SU-DHL-6 (cell line): ENCODE data around the gene L3HYPDH.

Experiments
- H2AFZ ChIP-seq: fragments of 200-600 bp; sonication (generic); 2 replicates; pipeline ENCODE4 v1.6.1; 2014; ENCODE audit warnings: low read depth, mild to moderate bottlenecking, moderate library complexity, mixed read lengths, antibody characterized with exemption, low read length; ENCODE audit not compliant: severe bottlenecking
- H3F3A ChIP-seq: fragments of 200-600 bp; shearing (Covaris generic); 2 replicates; pipeline ENCODE4 v1.6.0; 2016; ENCODE audit warnings: antibody characterized with exemption, mild to moderate bottlenecking; ENCODE audit not compliant: insufficient read depth
- H3K27ac ChIP-seq: fragments of 200-600 bp; sonication (generic); 2 replicates; pipeline ENCODE4 v1.5.1; 2016; ENCODE audit warnings: low read depth, mild to moderate bottlenecking, low read length, moderate library complexity, mixed read lengths
- H3K27me3 ChIP-seq: fragments of 200-600 bp; sonication (generic), shearing (Covaris generic); 2 replicates; pipeline ENCODE4 v1.6.0; 2014; ENCODE audit warnings: mild to moderate bottlenecking, low read length
- H3K36me3 ChIP-seq: fragments of 200-600 bp; sonication (generic); 2 replicates; pipeline ENCODE4 v1.6.1; 2014; ENCODE audit warnings: mild to moderate bottlenecking, low read length, mixed read lengths
- H3K4me2 ChIP-seq: fragments of 300-600, 200-600 bp; shearing (Covaris generic), sonication (generic); 2 replicates; pipeline ENCODE4 v1.6.0; 2014; ENCODE audit warnings: low read length, low read depth, mild to moderate bottlenecking; ENCODE audit not compliant: poor library complexity, severe bottlenecking
- H3K4me3 ChIP-seq: fragments of 200-600 bp; sonication (generic); 2 replicates; pipeline ENCODE4 v1.5.1; 2014; ENCODE audit warnings: antibody characterized with exemption, low read length, mild to moderate bottlenecking, mixed read lengths; ENCODE audit not compliant: insufficient read depth, poor library complexity, severe bottlenecking
- H3K79me2 ChIP-seq: fragments of 200-600 bp; sonication (generic); 2 replicates; pipeline ENCODE4 v1.6.1; 2014; ENCODE audit warnings: mild to moderate bottlenecking, low read length, moderate library complexity; ENCODE audit not compliant: insufficient read depth
- H3K9ac ChIP-seq: fragments of 200-600 bp; sonication (generic); 2 replicates; pipeline ENCODE4 v1.7.0; 2014; ENCODE audit warnings: mild to moderate bottlenecking, low read length
- H3K9me2 ChIP-seq: fragments of 200-600 bp; sonication (generic); replicated peaks from 2 replicates; pipeline ENCODE4 v1.6.1; 2014; ENCODE audit warnings: low read length; ENCODE audit not compliant: insufficient read depth
- H3K9me3 ChIP-seq: fragments of 200-600 bp; sonication (generic); 2 replicates; pipeline ENCODE4 v1.6.1; 2014; ENCODE audit warnings: low read length, mixed read lengths; ENCODE audit not compliant: insufficient read depth
- H4K20me1 ChIP-seq: fragments of 200-600 bp; sonication (generic); 2 replicates; pipeline ENCODE4 v1.6.1; 2014; ENCODE audit warnings: low read depth, mild to moderate bottlenecking, antibody characterized with exemption, low read length, moderate library complexity, mixed read lengths
- EZH2phosphoT487 ChIP-seq: fragments of 200-600 bp; sonication (generic), shearing (Covaris generic); conservative IDR thresholded peaks from 2 replicates; pipeline ENCODE4 v1.6.1; 2018; ENCODE audit warnings: mild to moderate bottlenecking, antibody characterized with exemption, low read length, moderate library complexity, mixed read lengths
- TF ChIP-seq, protein P1 (sequence below): fragments of 200-600 bp; sonication (generic); IDR thresholded peaks from one replicate; pipeline ENCODE4 v1.5.1; 2017; ENCODE audit warnings: antibody characterized with exemption, mild to moderate bottlenecking, low read length, moderate library complexity; ENCODE audit not compliant: insufficient read depth, poor library complexity, severe bottlenecking

The L3HYPDH gene

DNA sequence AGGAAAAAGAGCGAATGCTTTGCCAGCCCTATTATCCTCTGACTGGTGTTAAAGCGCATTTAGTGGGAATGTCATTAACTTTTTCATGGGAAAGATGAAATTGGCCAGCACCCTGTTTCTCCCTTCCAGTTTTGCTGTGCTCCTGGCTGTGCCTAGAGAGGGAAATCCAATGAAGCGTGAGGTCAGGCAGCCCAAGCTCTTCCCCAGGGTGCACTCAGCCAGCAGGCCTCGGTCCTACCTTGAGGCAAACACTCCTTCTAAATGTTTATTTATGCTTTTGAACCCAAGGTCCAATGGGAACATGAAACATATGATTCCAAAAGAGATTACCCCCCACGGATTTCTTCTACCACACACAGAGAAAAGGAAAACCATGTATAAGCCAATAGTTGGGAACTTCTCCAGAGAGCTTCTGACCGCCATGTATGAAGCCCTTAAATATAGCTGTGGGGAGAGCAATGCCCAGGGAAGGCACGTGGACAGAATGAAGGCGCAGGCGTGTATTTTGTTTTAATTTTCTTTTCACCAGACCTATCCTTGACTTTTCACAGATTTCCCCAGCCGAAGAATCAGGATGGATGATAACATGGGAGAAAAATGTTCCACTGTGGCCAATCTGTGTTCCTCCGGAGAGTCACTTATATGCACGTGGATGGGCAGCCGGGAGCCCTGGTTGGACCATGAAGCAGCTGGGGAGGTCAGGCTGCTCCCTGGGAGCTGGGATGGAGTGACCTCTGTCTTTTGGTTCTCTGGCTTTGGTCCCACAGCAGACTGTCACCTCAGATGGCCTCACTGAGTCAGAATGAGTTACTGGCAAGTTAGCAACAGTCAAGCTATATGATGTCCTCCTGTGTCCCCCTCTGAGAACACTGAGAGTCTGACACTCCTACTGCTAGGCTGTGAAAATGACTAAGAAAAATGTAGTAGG lies 56.3 kb downstream of the L3HYPDH start:
- Histone ChIP-seq H3K4me2 (no peak overlapping the region), H3K9me3 (no peaks in the 10 kb centered on the region), H2AFZ (no peak overlapping the region), H3K36me3 (no peaks in the 10 kb centered on the region), H3K27me3 (no peaks in the 10 kb centered on the region), H3K9ac (no peak overlapping the region), H4K20me1 (no peaks in the 10 kb centered on the region), H3F3A (no peaks in the 10 kb centered on the region), H3K4me3 (no peak overlapping the region), H3K27ac (no peak overlapping the region), H3K79me2 (no peaks in the 10 kb centered on the region), H3K9me2 (no peaks in the 10 kb centered on the region)
- no peak for TF ChIP-seq EZH2phosphoT487
- TF ChIP-seq, protein P1, sequence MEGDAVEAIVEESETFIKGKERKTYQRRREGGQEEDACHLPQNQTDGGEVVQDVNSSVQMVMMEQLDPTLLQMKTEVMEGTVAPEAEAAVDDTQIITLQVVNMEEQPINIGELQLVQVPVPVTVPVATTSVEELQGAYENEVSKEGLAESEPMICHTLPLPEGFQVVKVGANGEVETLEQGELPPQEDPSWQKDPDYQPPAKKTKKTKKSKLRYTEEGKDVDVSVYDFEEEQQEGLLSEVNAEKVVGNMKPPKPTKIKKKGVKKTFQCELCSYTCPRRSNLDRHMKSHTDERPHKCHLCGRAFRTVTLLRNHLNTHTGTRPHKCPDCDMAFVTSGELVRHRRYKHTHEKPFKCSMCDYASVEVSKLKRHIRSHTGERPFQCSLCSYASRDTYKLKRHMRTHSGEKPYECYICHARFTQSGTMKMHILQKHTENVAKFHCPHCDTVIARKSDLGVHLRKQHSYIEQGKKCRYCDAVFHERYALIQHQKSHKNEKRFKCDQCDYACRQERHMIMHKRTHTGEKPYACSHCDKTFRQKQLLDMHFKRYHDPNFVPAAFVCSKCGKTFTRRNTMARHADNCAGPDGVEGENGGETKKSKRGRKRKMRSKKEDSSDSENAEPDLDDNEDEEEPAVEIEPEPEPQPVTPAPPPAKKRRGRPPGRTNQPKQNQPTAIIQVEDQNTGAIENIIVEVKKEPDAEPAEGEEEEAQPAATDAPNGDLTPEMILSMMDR: no peak

DNA sequence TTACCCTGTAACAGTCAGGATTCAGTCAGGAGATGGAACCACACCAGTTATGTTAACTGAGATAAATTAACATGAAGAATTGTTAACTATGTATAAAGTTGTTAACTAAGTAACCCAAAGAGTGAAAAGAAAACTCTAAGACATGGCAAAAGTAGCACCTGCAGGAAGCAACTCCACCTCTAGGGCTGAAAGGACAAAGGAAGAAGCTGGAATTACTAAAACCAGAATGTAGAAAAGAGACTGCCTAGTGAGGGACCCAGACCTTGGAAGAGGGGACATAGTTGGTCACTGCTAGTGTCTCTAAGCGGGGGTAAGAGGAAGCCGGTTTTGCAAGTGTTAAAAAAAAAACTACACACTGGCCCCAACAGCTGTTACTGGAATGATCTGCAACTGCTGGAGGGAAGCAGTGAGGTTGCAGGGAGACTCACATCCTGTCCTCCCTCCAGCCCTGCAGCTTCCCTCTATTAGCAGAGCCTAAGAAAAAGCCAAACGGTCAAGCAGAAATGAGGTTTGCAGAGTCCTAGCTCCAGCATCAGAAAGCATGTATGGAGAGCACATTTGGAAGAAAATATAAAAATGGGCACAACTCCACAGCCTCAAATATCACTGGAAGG lies 58.8 kb downstream of the L3HYPDH start:
- Histone ChIP-seq H3K36me3 (no peaks in the 10 kb centered on the region), H3K27me3 (no peaks in the 10 kb centered on the region), H2AFZ (no peak overlapping the region), H3K4me2 (no peak overlapping the region), H3K4me3 (no peak overlapping the region), H3K9me2 (no peaks in the 10 kb centered on the region), H3F3A (no peaks in the 10 kb centered on the region), H3K27ac (no peak overlapping the region), H3K79me2 (no peaks in the 10 kb centered on the region), H4K20me1 (no peaks in the 10 kb centered on the region), H3K9ac (no peak overlapping the region), H3K9me3 (no peaks in the 10 kb centered on the region)
- TF ChIP-seq, protein P1: no peak
- TF ChIP-seq EZH2phosphoT487: no peak

DNA sequence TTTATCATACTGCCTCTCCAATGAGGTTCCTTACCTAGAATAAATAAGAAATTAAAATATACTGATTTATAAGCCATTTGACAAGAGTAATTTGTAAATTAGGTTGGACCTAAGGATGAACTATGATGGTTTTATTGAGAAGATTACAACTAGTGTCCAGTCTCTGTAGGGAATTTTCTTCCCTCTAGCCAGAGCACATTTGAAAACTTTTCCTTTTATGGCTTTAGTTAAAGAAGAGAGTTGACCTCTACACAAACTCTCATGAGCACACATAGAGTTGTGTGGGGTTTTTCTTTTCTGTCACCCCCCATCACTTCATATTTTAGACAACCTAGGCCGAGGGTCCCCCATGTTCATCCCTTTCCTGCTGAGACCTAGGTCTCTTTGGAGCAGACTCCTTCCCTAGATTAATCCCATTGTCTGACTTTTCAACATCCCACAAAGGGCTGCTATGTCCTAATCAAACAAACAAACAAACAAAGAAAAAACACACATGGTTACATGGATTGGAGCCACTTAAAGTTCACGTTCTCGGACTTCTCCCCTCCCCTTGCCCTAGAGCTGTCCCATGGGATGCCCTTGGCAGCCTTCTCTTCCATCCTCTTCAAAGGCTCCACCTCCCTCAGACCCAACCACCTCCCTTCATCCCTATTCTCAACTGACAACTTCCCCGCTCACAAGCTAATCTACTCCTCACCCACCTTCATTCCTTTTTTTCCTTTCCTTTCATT lies 59.7 kb downstream of the L3HYPDH start:
- Histone ChIP-seq H3K27me3 (no peaks in the 10 kb centered on the region), H3K79me2 (no peaks in the 10 kb centered on the region), H3K27ac (no peak overlapping the region), H3K9me3 (no peaks in the 10 kb centered on the region), H3F3A (no peaks in the 10 kb centered on the region), H3K36me3 (no peaks in the 10 kb centered on the region), H3K4me3 (no peak overlapping the region), H3K9ac (no peak overlapping the region), H4K20me1 (no peaks in the 10 kb centered on the region), H3K9me2 (no peaks in the 10 kb centered on the region), H2AFZ (no peak overlapping the region), H3K4me2 (no peak overlapping the region)
- TF ChIP-seq EZH2phosphoT487: no peak
- TF ChIP-seq, protein P1: no peak
